Upper lobe of left lung (tissue), 6 donors: ENCODE data around the gene OPCML. TPM values are rescaled to one million over a fixed set of nuclear protein-coding genes. Genes with fewer than 3 reads are reported as not detected.

Experiments
- ATAC-seq, 2 donors: fragments of 200-7000 bp; cut with Tn5 transposase; one replicate each; pipeline ENCODE4 v1.9.1; 2022; ENCODE audit warnings: mild to moderate bottlenecking in 2 of 2, moderate library complexity in 2 of 2; ENCODE audit not compliant: low FRiP score in 2 of 2
- DNase-seq, 2 donors: peaks; one replicate each; pipeline ENCODE4 v3.0.0-alpha.2; 2019 to 2020
- H3K27ac ChIP-seq, 4 donors: fragments of 200-600 bp; sonication (generic); one replicate each; pipeline ENCODE4 v1.5.1; 2016 to 2019
- H3K27me3 ChIP-seq, 4 donors: fragments of 200-600 bp; sonication (generic); one replicate each; pipeline ENCODE4 v1.5.1; 2017 to 2019
- H3K36me3 ChIP-seq, 4 donors: fragments of 200-600 bp; sonication (generic); one replicate each; pipeline ENCODE4 v1.5.1; 2016 to 2019
- H3K4me1 ChIP-seq, 4 donors: fragments of 200-600 bp; sonication (generic); one replicate each; pipeline ENCODE4 v1.5.1; 2018 to 2019
- H3K4me3 ChIP-seq, 4 donors: fragments of 200-600 bp; sonication (generic); one replicate each; pipeline ENCODE4 v1.5.1; 2017 to 2019; ENCODE audit warnings: mild to moderate bottlenecking in 2 of 4, moderate library complexity in 1 of 4
- H3K9me3 ChIP-seq, 4 donors: fragments of 200-600 bp; sonication (generic); one replicate each; pipeline ENCODE4 v1.5.1; 2018 to 2019
- EP300 ChIP-seq, 4 donors: sonication (generic); formaldehyde crosslinking; IDR thresholded peaks; one replicate each; pipeline ENCODE4 v1.5.1; 2017; ENCODE audit warnings: antibody characterized with exemption in 4 of 4, control low read depth in 2 of 4
- POLR2A ChIP-seq, 4 donors: fragments of 450-650 bp; IDR thresholded peaks; one replicate each; pipeline ENCODE4 v1.5.1; 2016 to 2017; ENCODE audit warnings: antibody characterized with exemption in 4 of 4, mild to moderate bottlenecking in 2 of 4
- POLR2AphosphoS5 ChIP-seq, 2 donors: sonication (generic); formaldehyde crosslinking; IDR thresholded peaks; one replicate each; pipeline ENCODE4 v1.5.1; 2017; ENCODE audit warnings: antibody characterized with exemption in 2 of 2
- WGBS, 2 donors: methylation state at CpG; one replicate each; pipeline ENCODE4 v1.1.5; 2017 to 2018; 5-methylcytosine and 5-hydroxymethylcytosine counted together
- total RNA-seq, 6 donors: library from RNA; depleted of rRNA in 4 of 6; stranded (reverse); fragments of >200 nt in 4 of 6; gene quantifications; one replicate each; pipeline versions ENCODE4 v1.1.0 to v1.2.1, GENCODE V29; 2016 to 2021
- TF ChIP-seq, protein P1 (sequence below), 6 experiments: fragments of 450-650 bp in 4 of 6; fragments of 200-600 bp in 2 of 6; sonication (generic) in 2 of 6; IDR thresholded peaks; one replicate each; pipeline ENCODE4 v1.5.1; 2016 to 2019; ENCODE audit warnings: antibody characterized with exemption in 6 of 6
- donor health status: DM: no; HTN: no; CAD: no; lungs with moderate emphysema.
- donor health status: DM: no; HTN: yes; CAD: no; lungs with severe emphysema.

OPCML gene
- total RNA-seq, 6 donors from 2014 or later = 0.10 TPM; not detected in 5

DNA sequence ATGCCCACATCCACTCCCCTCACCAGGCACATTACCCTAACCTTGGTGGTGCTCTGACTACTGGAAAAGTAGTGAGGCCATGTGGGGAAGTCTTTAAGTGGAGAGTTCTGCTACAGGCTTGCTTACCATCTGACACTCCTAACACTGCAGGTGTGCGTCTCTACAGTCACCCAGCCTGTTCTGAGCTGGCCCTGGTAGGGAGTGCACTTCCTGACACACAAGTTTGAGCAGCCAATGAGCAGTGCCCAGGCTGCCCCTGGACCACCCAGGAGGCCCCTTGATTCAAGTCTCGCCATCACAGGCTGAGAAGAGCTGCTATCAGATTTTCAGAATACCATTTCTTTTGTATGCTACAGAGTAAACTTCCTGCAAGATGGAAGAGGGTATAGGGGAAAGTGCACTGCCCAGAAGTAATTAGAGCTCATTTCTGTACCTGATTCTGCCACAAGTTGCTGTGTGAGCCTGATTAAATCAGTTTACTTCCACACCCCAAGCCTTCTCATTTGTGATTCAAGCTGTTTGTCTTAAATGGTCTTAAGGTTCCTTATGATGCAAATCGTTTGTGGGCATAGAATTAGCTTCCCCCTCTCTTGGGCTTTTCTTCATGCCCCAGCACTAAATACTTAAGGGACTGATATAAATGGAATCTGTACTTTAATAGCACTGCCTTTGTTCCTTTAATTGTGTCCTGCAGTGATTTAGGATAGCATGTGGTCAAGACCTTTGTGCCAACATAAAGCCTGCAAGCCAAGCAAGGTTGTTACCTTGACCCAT, 22.2 kb downstream of the OPCML start:
- no peak for ATAC-seq
- TF ChIP-seq EP300 (IDR thresholded peaks at IDR 0.05) (no peak), POLR2AphosphoS5 (IDR thresholded peaks at IDR 0.05) (no peak), POLR2A (IDR thresholded peaks at IDR 0.05) (no peak)
- TF ChIP-seq, protein P1, sequence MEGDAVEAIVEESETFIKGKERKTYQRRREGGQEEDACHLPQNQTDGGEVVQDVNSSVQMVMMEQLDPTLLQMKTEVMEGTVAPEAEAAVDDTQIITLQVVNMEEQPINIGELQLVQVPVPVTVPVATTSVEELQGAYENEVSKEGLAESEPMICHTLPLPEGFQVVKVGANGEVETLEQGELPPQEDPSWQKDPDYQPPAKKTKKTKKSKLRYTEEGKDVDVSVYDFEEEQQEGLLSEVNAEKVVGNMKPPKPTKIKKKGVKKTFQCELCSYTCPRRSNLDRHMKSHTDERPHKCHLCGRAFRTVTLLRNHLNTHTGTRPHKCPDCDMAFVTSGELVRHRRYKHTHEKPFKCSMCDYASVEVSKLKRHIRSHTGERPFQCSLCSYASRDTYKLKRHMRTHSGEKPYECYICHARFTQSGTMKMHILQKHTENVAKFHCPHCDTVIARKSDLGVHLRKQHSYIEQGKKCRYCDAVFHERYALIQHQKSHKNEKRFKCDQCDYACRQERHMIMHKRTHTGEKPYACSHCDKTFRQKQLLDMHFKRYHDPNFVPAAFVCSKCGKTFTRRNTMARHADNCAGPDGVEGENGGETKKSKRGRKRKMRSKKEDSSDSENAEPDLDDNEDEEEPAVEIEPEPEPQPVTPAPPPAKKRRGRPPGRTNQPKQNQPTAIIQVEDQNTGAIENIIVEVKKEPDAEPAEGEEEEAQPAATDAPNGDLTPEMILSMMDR (IDR thresholded peaks at IDR 0.05) = no peak
- 43 to 57% methylated on average over 2 to 3 of the region's 3 CpGs for WGBS, 2 donors
- no peaks in the 10 kb centered on the region for H3K27me3 ChIP-seq
- H3K36me3 ChIP-seq = no peaks in the 10 kb centered on the region
- no peaks in the 10 kb centered on the region for H3K4me1 ChIP-seq
- no peaks in the 10 kb centered on the region for H3K9me3 ChIP-seq
- DNase-seq = no peak
- no peak overlapping the region for H3K4me3 ChIP-seq
- H3K27ac ChIP-seq = no peak overlapping the region

DNA sequence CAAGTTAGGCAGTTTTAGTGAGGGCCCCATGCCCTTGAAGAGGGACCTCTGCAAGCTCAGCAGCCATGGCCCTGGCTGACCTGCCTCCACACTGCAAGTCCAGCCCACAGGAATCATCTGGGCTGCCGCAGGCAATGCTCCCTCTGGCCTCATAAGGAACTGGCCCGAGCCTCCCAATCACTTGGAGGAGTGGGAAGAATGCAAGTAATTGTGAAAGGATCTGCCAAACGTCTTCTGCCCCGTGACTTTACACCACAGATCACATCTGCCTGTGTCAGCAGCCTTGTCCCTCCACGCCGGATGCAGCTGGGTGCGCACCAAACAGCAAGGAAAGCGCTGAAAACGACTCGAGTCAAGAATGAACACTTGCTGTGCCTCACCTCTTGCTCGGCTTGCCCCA, 23.8 kb downstream of the OPCML start:
- DNase-seq (no peak), ATAC-seq (peak in 1 of 2 donors; percentile 14)
- no peaks in the 10 kb centered on the region for H3K4me1 ChIP-seq
- no peak for TF ChIP-seq EP300 (IDR thresholded peaks at IDR 0.05)
- no peak for TF ChIP-seq POLR2A (IDR thresholded peaks at IDR 0.05)
- TF ChIP-seq POLR2AphosphoS5 (IDR thresholded peaks at IDR 0.05) = no peak
- TF ChIP-seq, protein P1 (IDR thresholded peaks at IDR 0.05) = no peak
- no peak overlapping the region for H3K27ac ChIP-seq
- no peaks in the 10 kb centered on the region for H3K27me3 ChIP-seq
- no peaks in the 10 kb centered on the region for H3K9me3 ChIP-seq
- no peaks in the 10 kb centered on the region for H3K36me3 ChIP-seq
- no peak overlapping the region for H3K4me3 ChIP-seq
- WGBS, 2 donors = 72 to 79% methylated on average over 11 of the region's 11 CpGs

DNA sequence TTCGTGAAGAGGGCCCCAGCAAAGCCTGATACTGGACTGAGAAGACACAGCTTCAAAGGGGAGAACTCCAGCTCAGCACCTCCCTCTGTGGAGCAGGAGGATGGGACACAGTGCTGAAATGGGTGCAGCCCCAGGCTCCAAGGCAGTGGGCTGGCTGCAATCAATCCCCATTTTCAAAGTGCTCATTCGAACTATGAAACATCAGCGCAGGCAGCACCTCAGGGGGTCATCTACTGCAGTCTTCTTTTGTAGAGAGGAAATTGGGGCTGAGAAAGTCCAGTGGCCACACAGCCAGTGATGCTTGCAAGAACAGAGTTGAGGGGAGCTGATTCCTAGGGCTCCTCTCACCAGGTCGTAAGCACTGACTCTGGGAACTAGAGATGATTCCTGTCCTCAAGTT, 25.1 kb downstream of the OPCML start:
- no peaks in the 10 kb centered on the region for H3K4me1 ChIP-seq

DNA sequence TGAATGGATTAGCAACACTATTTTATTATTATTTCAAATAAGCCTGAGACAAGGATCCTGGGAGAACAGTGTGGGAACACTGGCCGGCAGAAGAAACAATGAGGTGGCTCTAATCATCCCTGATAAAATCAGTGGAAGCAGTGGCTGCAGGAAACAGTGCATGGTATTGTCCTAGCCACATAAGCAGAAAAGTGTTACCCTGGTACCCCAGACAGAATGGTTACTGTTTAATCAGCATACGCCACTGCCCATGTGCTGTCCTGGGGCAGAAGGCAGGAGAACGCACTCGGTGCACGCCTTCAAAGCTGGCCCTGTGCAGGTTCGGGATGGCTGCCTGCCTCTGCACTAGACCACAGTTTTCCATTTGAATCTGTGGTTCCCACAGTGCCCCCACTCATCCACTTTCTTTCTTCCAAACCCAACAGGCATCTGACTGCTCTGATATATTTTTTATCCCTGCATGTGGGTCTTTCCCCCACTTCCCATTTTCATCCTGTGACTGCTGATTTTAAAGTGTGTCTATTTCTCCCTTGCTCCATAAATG, 25.7 kb downstream of the OPCML start:
- peaks cover 0 to 2% (median 0%) of the 10 kb centered on the region in 4 donors for H3K4me1 ChIP-seq
- no peaks in the 10 kb centered on the region for H3K36me3 ChIP-seq
- H3K9me3 ChIP-seq = no peaks in the 10 kb centered on the region
- WGBS, 2 donors = 80 to 81% methylated on average over 6 of the region's 6 CpGs
- H3K4me3 ChIP-seq = no peak overlapping the region
- H3K27me3 ChIP-seq = no peaks in the 10 kb centered on the region
- ATAC-seq (no peak), DNase-seq (no peak)
- no peak for TF ChIP-seq POLR2AphosphoS5 (IDR thresholded peaks at IDR 0.05)
- no peak for TF ChIP-seq POLR2A (IDR thresholded peaks at IDR 0.05)
- TF ChIP-seq EP300 (IDR thresholded peaks at IDR 0.05) = no peak
- TF ChIP-seq, protein P1 (IDR thresholded peaks at IDR 0.05) = no peak
- H3K27ac ChIP-seq = no peak overlapping the region

More for the DNA sequence above, 25.1 kb downstream of the OPCML start:
- WGBS, 2 donors = 80 to 85% methylated on average over 2 to 4 of the region's 4 CpGs
- Histone ChIP-seq H3K27me3 (no peaks in the 10 kb centered on the region), H3K4me3 (no peak overlapping the region), H3K27ac (no peak overlapping the region), H3K36me3 (no peaks in the 10 kb centered on the region), H3K9me3 (no peaks in the 10 kb centered on the region)
- DNase-seq (no peak), ATAC-seq (no peak)
- TF ChIP-seq EP300 (IDR thresholded peaks at IDR 0.05) (no peak), POLR2AphosphoS5 (IDR thresholded peaks at IDR 0.05) (no peak), POLR2A (IDR thresholded peaks at IDR 0.05) (no peak)
- TF ChIP-seq, protein P1 (IDR thresholded peaks at IDR 0.05) = no peak
